HCT116 (cell line): ENCODE measurements around the gene MARCHF3. TPM values are rescaled to one million over a fixed set of nuclear protein-coding genes. Genes with fewer than 3 reads are reported as not detected.

Experiments
- ATAC-seq: fragments of 200-7000 bp; cut with Tn5 transposase; 2 replicates; pipeline ENCODE4 v1.9.1; 2020; ENCODE audit warnings: mild to moderate bottlenecking, moderate library complexity
- BruUV-seq: library from RNA; stranded (reverse); fragments of 400-500 nt; replicated peaks from 2 replicates; lab custom pipeline; 2021; lab: Mats Ljungman, UMichigan
- CTCF ChIA-PET: fragments of 300-600 bp; sonication (Branson Sonifier 250); formaldehyde crosslinking; loops from one replicate; lab custom pipeline; 2021; ENCODE audit warnings: antibody characterized with exemption; lab: Charles Lee
- POLR2A ChIA-PET: fragments of 300-600, 350-600 bp; sonication (Branson Sonifier 250); formaldehyde crosslinking; loops from one replicate; lab custom pipeline; 2021; ENCODE audit warnings: antibody characterized with exemption; lab: Charles Lee
- RAD21 ChIA-PET, 2 experiments: fragments of 300-600 bp; sonication (Branson Sonifier 250); formaldehyde crosslinking; loops; one replicate each; lab custom pipeline; 2023; ENCODE audit warnings: low total read pairs in 2 of 2; ENCODE audit not compliant: uncharacterized antibody in 2 of 2, unreplicated experiment in 2 of 2, low non-redundant PET in 1 of 2; lab: Charles Lee
- DNase-seq: peaks from one replicate; pipeline ENCODE4 v3.0.0-alpha.2; 2010; ENCODE audit warnings: low read depth, low spot score
- H2AFZ ChIP-seq: fragments of 200-600 bp; shearing (Covaris generic), sonication (generic); 2 replicates; pipeline ENCODE4 v1.6.1; 2017; ENCODE audit warnings: low read depth, mixed run types, mixed read lengths, antibody characterized with exemption, low read length; ENCODE audit not compliant: poor library complexity, severe bottlenecking
- H3K27ac ChIP-seq: 2 replicates; pipeline ENCODE4 v1.5.1; 2012; ENCODE audit warnings: low read depth, low read length
- H3K27me3 ChIP-seq: fragments of 200-600 bp; sonication (generic); 2 replicates; pipeline ENCODE4 v1.6.1; 2016; ENCODE audit warnings: mixed run types, low read length, mixed read lengths; ENCODE audit not compliant: insufficient read depth
- H3K36me3 ChIP-seq, 2 experiments: fragments of 200-500 bp in 1 of 2; fragments of 200-600 bp in 1 of 2; sonication (Bioruptor generic) in 1 of 2; sonication (generic) in 1 of 2; 2 replicates each; pipeline versions ENCODE4 v1.5.1 to v1.6.1; 2014 to 2016; ENCODE audit warnings: low read length in 2 of 2, inconsistent platforms in 1 of 2, mixed read lengths in 1 of 2, mixed run types in 1 of 2; ENCODE audit not compliant: insufficient read depth in 2 of 2, control insufficient read depth in 1 of 2
- H3K4me1 ChIP-seq, 2 experiments: fragments of 200-600 bp in 1 of 2; sonication (generic) in 1 of 2; 2 replicates each; pipeline versions ENCODE4 v1.5.1 to v1.6.1; 2012 to 2017; ENCODE audit warnings: low read length in 2 of 2, inconsistent platforms in 1 of 2, mild to moderate bottlenecking in 1 of 2, mixed read lengths in 1 of 2, mixed run types in 1 of 2, moderate library complexity in 1 of 2; ENCODE audit not compliant: insufficient read depth in 2 of 2, control insufficient read depth in 1 of 2
- H3K4me2 ChIP-seq: fragments of 200-600 bp; sonication (generic); 2 replicates; pipeline ENCODE4 v1.6.1; 2017; ENCODE audit warnings: mixed run types, low read length, mixed read lengths
- H3K4me3 ChIP-seq, 2 experiments: fragments of 200-600 bp in 1 of 2; sonication (generic) in 1 of 2; replicated peaks in 1 of 2; 2 replicates each; pipeline ENCODE4 v1.5.1; 2011 to 2016; ENCODE audit warnings: low read length in 2 of 2, control low read depth in 1 of 2, low read depth in 1 of 2, mild to moderate bottlenecking in 1 of 2, mixed read lengths in 1 of 2, mixed run types in 1 of 2
- H3K79me2 ChIP-seq: fragments of 200-600 bp; sonication (generic); 2 replicates; pipeline ENCODE4 v1.6.1; 2017; ENCODE audit warnings: mild to moderate bottlenecking, mixed run types, low read length, moderate library complexity, mixed read lengths; ENCODE audit not compliant: insufficient read depth
- H3K9ac ChIP-seq: fragments of 200-600 bp; sonication (generic); 2 replicates; pipeline ENCODE4 v1.6.1; 2016; ENCODE audit warnings: low read length, mixed read lengths
- H3K9me2 ChIP-seq: fragments of 200-600 bp; sonication (generic), shearing (Covaris generic); 2 replicates; pipeline ENCODE4 v1.6.1; 2017; ENCODE audit warnings: mixed run types, mild to moderate bottlenecking, moderate library complexity; ENCODE audit not compliant: insufficient read depth
- H3K9me3 ChIP-seq, 2 experiments: fragments of 200-500 bp in 1 of 2; fragments of 200-600 bp in 1 of 2; sonication (Bioruptor generic) in 1 of 2; sonication (generic) in 1 of 2; 2 replicates each; pipeline ENCODE4 v1.6.1; 2014 to 2017; ENCODE audit warnings: low read length in 2 of 2, mixed read lengths in 2 of 2, inconsistent platforms in 1 of 2, low read depth in 1 of 2, mild to moderate bottlenecking in 1 of 2, mixed run types in 1 of 2, moderate library complexity in 1 of 2; ENCODE audit not compliant: control insufficient read depth in 1 of 2, insufficient read depth in 1 of 2
- H4K20me1 ChIP-seq: fragments of 200-600 bp; sonication (generic), shearing (Covaris generic); 2 replicates; pipeline ENCODE4 v1.6.1; 2017; ENCODE audit warnings: mixed run types, mild to moderate bottlenecking, moderate library complexity; ENCODE audit not compliant: insufficient read depth
- ATF3 ChIP-seq: IDR thresholded peaks from 2 replicates; pipeline ENCODE4 v1.6.1; 2012
- CBX3 ChIP-seq: IDR thresholded peaks from 2 replicates; pipeline ENCODE4 v1.6.1; 2012; ENCODE audit warnings: low read depth
- CEBPB ChIP-seq: IDR thresholded peaks from 2 replicates; pipeline ENCODE4 v1.6.1; 2012; ENCODE audit warnings: low read depth
- EGR1 ChIP-seq: IDR thresholded peaks from 2 replicates; pipeline ENCODE4 v1.6.1; 2012; ENCODE audit warnings: low read depth
- ELF1 ChIP-seq: IDR thresholded peaks from 2 replicates; pipeline ENCODE4 v1.6.1; 2012; ENCODE audit warnings: low read depth, borderline replicate concordance
- EZH2 ChIP-seq: fragments of 200-600 bp; sonication (generic); IDR thresholded peaks from 2 replicates; pipeline ENCODE4 v1.6.1; 2017; ENCODE audit warnings: antibody characterized with exemption, mixed run types
- EZH2phosphoT487 ChIP-seq: fragments of 200-600 bp; IDR thresholded peaks from 2 replicates; pipeline ENCODE4 v1.6.1; 2018; ENCODE audit warnings: antibody characterized with exemption, borderline replicate concordance
- FOSL1 ChIP-seq: IDR thresholded peaks from 2 replicates; pipeline ENCODE4 v1.6.1; 2012; ENCODE audit warnings: low read depth
- JUND ChIP-seq: IDR thresholded peaks from 2 replicates; pipeline ENCODE4 v1.6.1; 2012
- MAX ChIP-seq: IDR thresholded peaks from 2 replicates; pipeline ENCODE4 v1.6.1; 2012
- POLR2A ChIP-seq: IDR thresholded peaks from 2 replicates; pipeline ENCODE4 v1.7.0; 2011; ENCODE audit warnings: borderline replicate concordance; ENCODE audit not compliant: insufficient read depth, insufficient read length; ENCODE audit errors: extremely low read depth
- POLR2AphosphoS5 ChIP-seq: IDR thresholded peaks from 2 replicates; pipeline ENCODE4 v1.6.1; 2011; ENCODE audit warnings: mild to moderate bottlenecking, low read depth, low read length, moderate library complexity
- RAD21 ChIP-seq: IDR thresholded peaks from 2 replicates; pipeline ENCODE4 v1.6.1; 2012; ENCODE audit warnings: low read depth, mild to moderate bottlenecking
- SIN3A ChIP-seq: IDR thresholded peaks from 2 replicates; pipeline ENCODE4 v1.6.1; 2012; ENCODE audit warnings: low read depth
- SP1 ChIP-seq: IDR thresholded peaks from 2 replicates; pipeline ENCODE4 v1.6.1; 2012; ENCODE audit warnings: low read depth
- SRF ChIP-seq: IDR thresholded peaks from 2 replicates; pipeline ENCODE4 v1.6.1; 2012; ENCODE audit warnings: low read depth
- TCF7L2 ChIP-seq: IDR thresholded peaks from 2 replicates; pipeline ENCODE4 v1.7.0; 2011; ENCODE audit warnings: borderline replicate concordance, inconsistent platforms; ENCODE audit not compliant: insufficient read depth, insufficient read length; ENCODE audit errors: extremely low read depth
- ZNF274 ChIP-seq: fragments of 200-500 bp; sonication (Bioruptor generic); IDR thresholded peaks from 2 replicates; pipeline ENCODE4 v1.6.1; 2014; ENCODE audit warnings: mild to moderate bottlenecking, low read depth, low read length, inconsistent platforms
- intact Hi-C: fragments of 100-400 bp; cut with micrococcal nuclease; formaldehyde crosslinking; loops from 2 replicates; pipeline ENCODE4 v1.10.0; 2022
- total RNA-seq: library from RNA; stranded (reverse); gene quantifications from one replicate; pipeline ENCODE4 v1.2.1, GENCODE V29; 2021; ENCODE audit not compliant: unreplicated experiment
- TF ChIP-seq, protein P1 (sequence below): IDR thresholded peaks from 2 replicates; pipeline ENCODE4 v1.6.1; 2011; ENCODE audit warnings: mild to moderate bottlenecking, low read length, moderate library complexity; ENCODE audit not compliant: insufficient replicate concordance; ENCODE audit errors: extremely low read depth

Gene MARCHF3
- total RNA-seq, 1 experiment from 2014 or later, result 2.3 TPM

- H3K4me1 ChIP-seq, result no peaks in the 10 kb centered on the region
- DNase-seq, result no peak
- H3K36me3 ChIP-seq, result no peaks in the 10 kb centered on the region
- no peak for ATAC-seq
- no peak overlapping the region for H3K9ac ChIP-seq
- no peak overlapping the region for H3K4me3 ChIP-seq
- no peak overlapping the region for H2AFZ ChIP-seq
- H3K79me2 ChIP-seq, result no peaks in the 10 kb centered on the region
- RAD21 ChIA-PET, result no interaction called here
- TF ChIP-seq ZNF274 (no peak), TCF7L2 (no peak), SIN3A (no peak), FOSL1 (no peak), SP1 (no peak), JUND (no peak), CBX3 (no peak), MAX (no peak), ELF1 (no peak), POLR2AphosphoS5 (no peak), EZH2phosphoT487 (no peak), CEBPB (no peak), ATF3 (no peak), RAD21 (no peak), EZH2 (no peak), EGR1 (no peak), SRF (no peak), POLR2A (no peak)
- TF ChIP-seq, protein P1, sequence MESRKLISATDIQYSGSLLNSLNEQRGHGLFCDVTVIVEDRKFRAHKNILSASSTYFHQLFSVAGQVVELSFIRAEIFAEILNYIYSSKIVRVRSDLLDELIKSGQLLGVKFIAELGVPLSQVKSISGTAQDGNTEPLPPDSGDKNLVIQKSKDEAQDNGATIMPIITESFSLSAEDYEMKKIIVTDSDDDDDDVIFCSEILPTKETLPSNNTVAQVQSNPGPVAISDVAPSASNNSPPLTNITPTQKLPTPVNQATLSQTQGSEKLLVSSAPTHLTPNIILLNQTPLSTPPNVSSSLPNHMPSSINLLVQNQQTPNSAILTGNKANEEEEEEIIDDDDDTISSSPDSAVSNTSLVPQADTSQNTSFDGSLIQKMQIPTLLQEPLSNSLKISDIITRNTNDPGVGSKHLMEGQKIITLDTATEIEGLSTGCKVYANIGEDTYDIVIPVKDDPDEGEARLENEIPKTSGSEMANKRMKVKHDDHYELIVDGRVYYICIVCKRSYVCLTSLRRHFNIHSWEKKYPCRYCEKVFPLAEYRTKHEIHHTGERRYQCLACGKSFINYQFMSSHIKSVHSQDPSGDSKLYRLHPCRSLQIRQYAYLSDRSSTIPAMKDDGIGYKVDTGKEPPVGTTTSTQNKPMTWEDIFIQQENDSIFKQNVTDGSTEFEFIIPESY, result no peak
- CTCF ChIA-PET, result no interaction called here
- H3K27ac ChIP-seq, result no peak overlapping the region
- no peak overlapping the region for H3K4me2 ChIP-seq
- POLR2A ChIA-PET, result no interaction called here
- intact Hi-C loops, result no loop called here
- no peaks in the 10 kb centered on the region for H3K9me2 ChIP-seq
- no peaks in the 10 kb centered on the region for H3K9me3 ChIP-seq
- H3K27me3 ChIP-seq, result no peaks in the 10 kb centered on the region
- BruUV-seq, result no TSS peak
- H4K20me1 ChIP-seq, result no peaks in the 10 kb centered on the region
These were observed 182.5 kb downstream of the MARCHF3 start for GRCh38 chr5:126847826-126848251.
